ENCODE data around the gene ZBED2.
"Not testable (repeated sequence)": the region's sequence is repeated elsewhere in the genome, so short reads cannot be mapped to it uniquely, and the experiment has no call there.

Gene ZBED2

DNA sequence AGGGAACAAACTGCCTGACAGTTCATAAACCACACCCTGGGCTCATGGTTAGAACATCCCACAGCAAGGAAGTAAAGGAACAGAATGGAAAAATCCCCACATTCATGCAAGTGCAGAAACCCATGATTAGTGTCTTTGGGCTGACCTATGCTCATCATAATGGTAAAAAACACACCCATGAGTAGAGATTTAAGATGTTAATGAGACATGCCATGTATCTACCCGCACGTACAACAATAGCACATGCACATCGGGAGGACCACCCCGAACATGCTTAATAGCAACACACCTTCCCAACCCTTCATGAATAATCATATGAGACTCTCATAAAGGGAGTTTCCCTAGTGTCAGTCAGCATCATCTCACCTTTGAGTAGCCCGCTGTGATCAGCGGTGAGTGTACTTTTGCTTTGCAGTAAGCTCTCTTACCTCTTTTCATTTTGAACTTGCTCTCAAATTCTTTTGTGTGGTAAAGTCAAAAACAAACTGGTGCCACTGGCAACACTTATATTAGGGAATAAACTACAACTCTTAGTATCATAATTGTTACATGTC is 23.2 kb downstream of the ZBED2 start:
- no peak overlapping the region for H3K27ac ChIP-seq
- ChIA-PET CTCF (interaction anchor here (0.6 to 0.7 kb wide), 2 partner anchors 23 to 94 kb away, joined by 5 to 6 read pairs; no protein-coding TSS in a partner anchor), POLR2A (ENCODE audit: low non-redundant PET) (no interaction called here)
- TF ChIP-seq, protein P1, sequence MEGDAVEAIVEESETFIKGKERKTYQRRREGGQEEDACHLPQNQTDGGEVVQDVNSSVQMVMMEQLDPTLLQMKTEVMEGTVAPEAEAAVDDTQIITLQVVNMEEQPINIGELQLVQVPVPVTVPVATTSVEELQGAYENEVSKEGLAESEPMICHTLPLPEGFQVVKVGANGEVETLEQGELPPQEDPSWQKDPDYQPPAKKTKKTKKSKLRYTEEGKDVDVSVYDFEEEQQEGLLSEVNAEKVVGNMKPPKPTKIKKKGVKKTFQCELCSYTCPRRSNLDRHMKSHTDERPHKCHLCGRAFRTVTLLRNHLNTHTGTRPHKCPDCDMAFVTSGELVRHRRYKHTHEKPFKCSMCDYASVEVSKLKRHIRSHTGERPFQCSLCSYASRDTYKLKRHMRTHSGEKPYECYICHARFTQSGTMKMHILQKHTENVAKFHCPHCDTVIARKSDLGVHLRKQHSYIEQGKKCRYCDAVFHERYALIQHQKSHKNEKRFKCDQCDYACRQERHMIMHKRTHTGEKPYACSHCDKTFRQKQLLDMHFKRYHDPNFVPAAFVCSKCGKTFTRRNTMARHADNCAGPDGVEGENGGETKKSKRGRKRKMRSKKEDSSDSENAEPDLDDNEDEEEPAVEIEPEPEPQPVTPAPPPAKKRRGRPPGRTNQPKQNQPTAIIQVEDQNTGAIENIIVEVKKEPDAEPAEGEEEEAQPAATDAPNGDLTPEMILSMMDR (conservative IDR thresholded peaks at IDR 0.05; ENCODE audit: low read depth): no peak
- DNase-seq (ENCODE audit: low spot score): no peak

DNA sequence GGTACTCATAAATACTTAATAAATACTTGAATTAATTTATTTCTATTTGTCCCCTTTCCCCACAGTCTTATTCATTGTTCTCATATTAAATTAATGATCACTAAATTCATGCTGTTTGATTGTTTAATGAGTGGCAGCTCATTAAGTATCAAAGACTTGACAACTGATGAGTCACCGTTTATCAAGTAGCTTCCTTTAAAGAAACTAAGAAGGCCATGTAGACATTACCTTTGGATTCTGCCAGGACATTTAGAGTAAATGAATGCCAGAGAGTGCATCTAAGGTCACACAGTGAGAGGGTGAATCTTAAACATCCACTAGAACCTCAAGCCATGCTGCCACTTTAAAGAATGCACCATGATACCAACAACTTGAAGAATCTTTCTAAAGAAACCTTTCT is 23.9 kb downstream of the ZBED2 start:
- DNase-seq (ENCODE audit: low spot score): no peak
- ChIA-PET POLR2A (ENCODE audit: low non-redundant PET) (no interaction called here), CTCF (no interaction called here)
- TF ChIP-seq, protein P1 (conservative IDR thresholded peaks at IDR 0.05; ENCODE audit: low read depth): no peak
- H3K27ac ChIP-seq: no peak overlapping the region

DNA sequence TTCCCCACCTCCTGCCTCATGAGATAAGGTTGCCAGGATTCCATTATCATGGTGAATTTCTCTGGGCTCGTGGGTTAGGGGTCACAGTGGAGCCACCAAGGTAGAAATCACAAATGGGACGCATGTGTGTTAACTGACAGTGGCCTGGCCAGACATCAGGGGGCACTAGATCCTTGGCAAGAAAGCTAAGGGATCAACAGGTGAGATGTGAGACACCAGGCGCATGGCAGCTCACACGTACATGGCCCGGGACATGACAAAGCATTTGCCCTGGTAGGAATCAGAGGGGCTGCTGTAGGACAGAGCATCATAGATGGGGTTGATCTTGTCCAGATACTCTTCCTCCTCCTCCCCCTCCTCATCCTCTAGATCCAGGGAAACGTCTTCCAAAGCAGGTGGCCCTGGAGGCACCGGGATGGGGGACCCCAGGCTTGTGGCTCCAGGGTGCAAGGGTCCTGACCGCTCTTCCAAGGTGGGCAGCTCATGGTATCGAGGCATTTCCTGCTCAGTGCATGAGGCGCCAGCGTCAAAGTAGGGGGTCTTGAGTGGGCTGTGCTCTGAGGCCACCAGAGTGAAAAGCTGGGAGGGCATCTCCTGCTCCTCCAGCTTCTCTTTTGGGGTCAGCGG is 24.6 kb downstream of the ZBED2 start:
- no peak overlapping the region for H3K27ac ChIP-seq
- POLR2A ChIA-PET (ENCODE audit: low non-redundant PET): no interaction called here
- CTCF ChIA-PET: interaction anchor here (0.7 kb wide), 1 partner anchor 578 kb away, joined by 3 read pairs; no protein-coding TSS in a partner anchor

DNA sequence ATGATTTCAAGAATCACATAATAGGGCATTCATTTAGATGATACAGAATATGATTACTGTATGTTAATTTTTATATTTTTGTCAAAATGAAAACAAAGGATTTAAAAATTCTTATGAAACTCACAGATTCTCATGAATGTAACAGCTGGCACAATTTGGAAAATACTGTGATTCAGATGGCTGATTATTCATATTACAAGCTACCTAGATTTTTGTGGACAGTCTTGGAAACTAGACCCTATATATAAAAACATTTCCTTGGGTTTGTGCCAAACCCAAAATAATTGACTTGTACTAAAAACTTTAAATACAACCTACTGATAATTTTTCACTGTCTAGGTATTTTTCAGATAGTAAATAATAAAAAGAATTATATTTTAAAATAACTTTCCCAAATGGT is 26.2 kb downstream of the ZBED2 start:
- DNase-seq (ENCODE audit: low spot score): no peak
- CTCF ChIA-PET: no interaction called here
- H3K27ac ChIP-seq: no peak overlapping the region
- TF ChIP-seq, protein P1 (conservative IDR thresholded peaks at IDR 0.05; ENCODE audit: low read depth): no peak
- POLR2A ChIA-PET (ENCODE audit: low non-redundant PET): no interaction called here

More for the DNA sequence above, 24.6 kb downstream of the ZBED2 start:
- TF ChIP-seq, protein P1 (conservative IDR thresholded peaks at IDR 0.05; ENCODE audit: low read depth): no peak
- DNase-seq (ENCODE audit: low spot score): no peak

DNA sequence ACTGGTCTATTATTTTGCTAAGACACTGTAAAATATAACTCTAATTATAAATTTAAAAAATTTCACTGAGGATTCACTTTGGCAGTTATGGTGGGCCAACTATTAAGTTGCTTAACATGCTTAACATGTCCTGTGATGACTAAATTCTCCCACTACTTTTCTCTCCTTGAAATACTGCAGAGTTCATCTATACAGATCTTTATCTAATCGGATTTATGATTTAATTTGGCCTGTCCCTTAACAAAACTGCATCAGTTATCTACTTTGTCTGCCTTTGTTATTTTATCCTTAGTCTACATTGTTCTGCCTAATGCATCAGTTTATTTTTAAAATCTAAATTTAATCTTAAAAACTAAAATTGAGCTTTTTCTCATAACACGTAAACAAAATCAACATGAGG is 26.8 kb downstream of the ZBED2 start:
- no peak overlapping the region for H3K27ac ChIP-seq
- no peak for DNase-seq (ENCODE audit: low spot score)
- ChIA-PET POLR2A (ENCODE audit: low non-redundant PET) (no interaction called here), CTCF (interaction anchor here (0.5 kb wide), 1 partner anchor 138 kb away, joined by 4 read pairs; no protein-coding TSS in a partner anchor)
- TF ChIP-seq, protein P1 (conservative IDR thresholded peaks at IDR 0.05; ENCODE audit: low read depth): no peak

DNA sequence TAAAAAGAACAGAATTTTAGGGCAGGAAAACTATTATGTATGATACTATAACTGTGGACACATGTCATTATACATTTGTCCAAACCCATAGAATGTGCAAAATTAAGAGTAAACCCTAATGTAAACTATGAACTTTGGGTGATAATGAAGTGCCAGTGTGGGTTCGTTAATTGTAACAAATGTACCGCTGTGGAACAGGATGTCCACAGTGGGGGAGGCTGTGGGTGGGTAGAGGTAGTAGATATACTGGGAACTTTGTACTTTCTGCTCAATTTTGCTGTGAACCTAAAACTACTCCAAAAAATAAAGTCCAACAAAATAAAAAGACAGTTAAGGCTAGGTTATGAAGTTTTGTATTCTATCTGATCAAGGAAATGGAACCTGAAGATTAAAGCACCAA is 28.3 kb downstream of the ZBED2 start:
- TF ChIP-seq, protein P1 (conservative IDR thresholded peaks at IDR 0.05; ENCODE audit: low read depth): no peak
- CTCF ChIA-PET: no interaction called here
- no peak for DNase-seq (ENCODE audit: low spot score)
- POLR2A ChIA-PET (ENCODE audit: low non-redundant PET): no interaction called here
- H3K27ac ChIP-seq: no peak overlapping the region

DNA sequence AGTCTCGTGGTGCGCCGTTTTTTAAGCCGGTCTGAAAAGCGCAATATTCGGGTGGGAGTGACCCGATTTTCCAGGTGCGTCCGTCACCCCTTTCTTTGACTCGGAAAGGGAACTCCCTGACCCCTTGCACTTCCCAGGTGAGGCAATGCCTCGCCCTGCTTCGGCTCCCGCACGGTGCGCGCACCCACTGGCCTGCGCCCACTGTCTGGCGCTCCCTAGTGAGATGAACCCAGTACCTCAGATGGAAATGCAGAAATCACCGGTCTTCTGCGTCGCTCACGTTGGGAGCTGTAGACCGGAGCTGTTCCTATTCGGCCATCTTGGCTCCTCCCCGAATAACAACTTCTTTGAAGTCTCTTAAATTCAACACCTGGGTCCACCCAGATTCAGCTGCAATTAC is 33.2 kb downstream of the ZBED2 start:
- CTCF ChIA-PET; H3K27ac ChIP-seq; DNase-seq (ENCODE audit: low spot score); POLR2A ChIA-PET (ENCODE audit: low non-redundant PET): not testable (repeated sequence)

All from RWPE1 (cell line).